GM19099 (cell line): Measurements from ENCODE around the gene CACNA1B.

Source experiments
- POLR2A ChIP-seq: IDR thresholded peaks from 3 replicates; pipeline ENCODE4 v1.6.1; 2011; ENCODE audit warnings: low read depth; ENCODE audit not compliant: insufficient read length; ENCODE audit errors: extremely low read depth

Gene CACNA1B

DNA sequence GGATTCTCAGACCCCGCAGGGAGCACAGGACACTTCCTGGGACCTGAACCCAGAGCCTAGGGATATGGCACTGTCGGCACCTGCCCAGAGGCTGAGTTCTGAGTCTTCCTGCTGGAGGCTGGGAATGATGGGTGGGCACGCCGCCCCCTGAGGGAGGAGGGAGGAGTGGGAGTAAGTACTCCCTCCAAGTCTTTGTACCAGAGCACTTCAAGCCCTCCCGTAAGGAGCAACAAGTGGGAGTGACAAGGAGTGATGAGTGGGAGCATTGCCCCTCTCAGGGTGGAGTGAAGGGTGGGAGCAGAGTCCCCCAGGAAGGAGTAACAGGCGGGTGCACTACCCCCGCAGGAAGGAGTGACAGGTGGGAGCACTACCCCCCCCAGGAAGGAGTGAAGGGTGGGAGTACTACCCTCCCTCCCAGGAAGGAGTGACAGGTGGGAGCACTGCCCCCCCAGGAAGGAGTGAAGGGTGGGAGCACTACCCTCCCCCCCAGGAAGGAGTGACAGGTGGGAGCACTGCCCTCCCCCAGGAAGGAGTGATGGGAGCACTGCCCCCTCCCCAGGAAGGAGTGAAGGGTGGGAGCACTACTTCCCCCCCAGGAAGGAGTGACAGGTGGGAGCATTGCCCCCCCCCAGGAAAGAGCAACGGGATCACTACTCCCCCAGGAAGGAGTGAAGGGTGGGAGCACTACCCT is 100.1 kb downstream of the CACNA1B start:
- no peak for TF ChIP-seq POLR2A

DNA sequence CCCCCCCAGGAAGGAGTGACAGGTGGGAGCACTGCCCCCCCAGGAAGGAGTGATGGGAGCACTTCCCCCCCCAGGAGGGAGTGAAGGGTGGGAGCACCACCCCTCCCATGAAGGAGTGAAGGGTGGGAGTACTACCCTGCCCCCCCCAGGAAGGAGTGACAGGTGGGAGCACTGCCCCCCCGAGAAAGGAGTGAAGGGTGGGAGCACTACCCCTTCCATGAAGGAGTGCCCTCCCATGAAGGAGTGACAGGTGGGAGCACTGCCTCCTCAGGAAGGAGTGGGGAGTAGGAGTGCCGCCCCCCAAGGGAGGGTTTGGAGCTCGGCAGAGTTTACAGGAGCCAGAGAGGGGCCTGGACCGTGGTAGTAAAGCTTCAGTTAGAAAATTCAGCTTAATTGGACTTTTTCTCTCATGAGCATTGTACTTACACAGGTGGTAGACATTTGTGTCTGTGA is 100.7 kb downstream of the CACNA1B start:
- no peak for TF ChIP-seq POLR2A

DNA sequence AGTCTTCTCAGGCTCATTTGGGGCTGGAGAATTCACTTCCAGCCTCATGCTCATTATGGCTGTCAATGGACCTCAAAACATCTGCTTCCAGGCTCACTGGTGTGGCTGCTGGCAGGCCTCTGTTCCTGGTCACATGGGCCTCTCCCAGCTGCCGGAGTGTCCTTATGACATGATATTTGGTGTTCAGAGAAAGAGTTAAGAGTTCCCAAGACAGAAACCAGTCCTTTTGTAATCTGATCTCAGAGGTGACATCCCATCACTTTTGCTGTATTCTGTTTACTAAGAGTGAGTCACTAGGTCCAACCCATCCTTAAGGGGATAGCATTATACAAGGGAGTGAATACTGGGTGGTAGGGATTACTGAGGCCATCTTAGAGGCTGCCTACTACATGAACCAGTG is 104.6 kb downstream of the CACNA1B start:
- TF ChIP-seq POLR2A: no peak

DNA sequence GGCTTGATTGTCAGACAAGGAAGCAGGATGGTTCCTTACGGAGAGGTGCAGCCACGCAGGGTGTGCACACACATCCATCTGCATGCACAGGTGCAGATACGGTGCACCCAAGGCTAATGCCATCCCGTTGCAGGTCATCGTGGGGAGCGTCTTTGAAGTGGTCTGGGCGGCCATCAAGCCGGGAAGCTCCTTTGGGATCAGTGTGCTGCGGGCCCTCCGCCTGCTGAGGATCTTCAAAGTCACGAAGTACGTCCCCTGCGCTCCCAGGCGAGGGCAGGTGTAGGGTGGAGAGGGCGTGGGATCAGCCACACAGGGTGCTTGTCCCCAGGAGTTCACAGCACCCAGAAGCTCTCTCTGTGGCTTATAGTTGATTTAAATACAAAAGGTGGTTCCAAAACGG is 106.4 kb downstream of the CACNA1B start:
- no peak for TF ChIP-seq POLR2A

DNA sequence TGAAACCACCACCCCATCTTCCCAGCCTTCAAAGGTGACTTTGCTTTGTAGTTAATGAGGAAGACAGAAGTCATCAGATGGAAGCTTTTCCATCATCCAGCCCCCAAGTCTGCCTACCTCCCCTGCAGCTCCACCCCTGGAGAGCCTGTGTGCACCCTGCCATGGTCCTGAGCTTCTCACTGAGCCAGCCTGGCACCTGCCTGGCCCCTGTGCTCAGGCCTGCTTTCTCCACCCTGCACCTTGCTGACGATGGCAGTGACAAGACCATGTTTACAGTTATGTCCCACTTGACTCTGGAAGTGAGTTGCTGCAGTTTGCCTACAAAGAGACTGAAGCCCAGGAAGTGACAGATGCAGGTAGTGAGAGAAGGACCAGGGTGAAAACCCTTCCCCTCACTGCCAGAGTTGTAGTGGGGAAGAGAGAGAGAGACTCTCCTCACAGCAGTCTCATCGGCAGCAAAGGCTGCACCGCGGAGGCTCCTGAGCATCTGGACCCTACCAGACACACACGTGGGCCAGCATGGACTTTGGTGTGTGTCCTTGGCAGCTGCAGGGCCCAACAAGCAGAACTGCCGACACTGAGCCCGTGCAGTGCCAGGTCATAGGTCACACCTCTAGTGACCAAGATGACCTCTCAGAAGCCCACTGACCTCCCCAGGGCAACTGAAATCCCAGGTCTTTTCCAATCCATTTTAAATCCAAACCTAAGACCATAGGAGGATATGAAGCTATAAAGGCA is 107.1 kb downstream of the CACNA1B start:
- no peak for TF ChIP-seq POLR2A

DNA sequence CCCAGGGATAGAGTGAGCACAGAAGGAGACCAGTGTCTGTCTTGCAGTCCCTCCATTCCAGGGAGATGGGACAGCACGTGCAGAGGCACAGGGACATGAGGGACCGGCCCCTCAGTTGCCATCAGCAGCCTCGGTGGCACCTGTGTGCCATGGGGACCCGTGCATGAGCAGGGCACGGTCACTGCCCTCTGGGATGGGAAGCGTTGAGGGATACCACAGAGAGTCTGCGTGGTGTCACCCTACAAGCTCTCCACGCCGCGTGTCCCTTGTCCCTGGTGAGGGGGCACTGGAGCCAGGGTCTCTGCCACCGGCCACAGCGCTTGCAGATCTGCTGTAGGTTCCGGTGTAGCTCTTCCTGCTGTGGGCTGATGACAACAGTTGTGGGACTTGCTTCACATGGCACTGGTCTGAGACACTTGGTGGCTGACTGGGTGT is 108.1 kb downstream of the CACNA1B start:
- TF ChIP-seq POLR2A: no peak

DNA sequence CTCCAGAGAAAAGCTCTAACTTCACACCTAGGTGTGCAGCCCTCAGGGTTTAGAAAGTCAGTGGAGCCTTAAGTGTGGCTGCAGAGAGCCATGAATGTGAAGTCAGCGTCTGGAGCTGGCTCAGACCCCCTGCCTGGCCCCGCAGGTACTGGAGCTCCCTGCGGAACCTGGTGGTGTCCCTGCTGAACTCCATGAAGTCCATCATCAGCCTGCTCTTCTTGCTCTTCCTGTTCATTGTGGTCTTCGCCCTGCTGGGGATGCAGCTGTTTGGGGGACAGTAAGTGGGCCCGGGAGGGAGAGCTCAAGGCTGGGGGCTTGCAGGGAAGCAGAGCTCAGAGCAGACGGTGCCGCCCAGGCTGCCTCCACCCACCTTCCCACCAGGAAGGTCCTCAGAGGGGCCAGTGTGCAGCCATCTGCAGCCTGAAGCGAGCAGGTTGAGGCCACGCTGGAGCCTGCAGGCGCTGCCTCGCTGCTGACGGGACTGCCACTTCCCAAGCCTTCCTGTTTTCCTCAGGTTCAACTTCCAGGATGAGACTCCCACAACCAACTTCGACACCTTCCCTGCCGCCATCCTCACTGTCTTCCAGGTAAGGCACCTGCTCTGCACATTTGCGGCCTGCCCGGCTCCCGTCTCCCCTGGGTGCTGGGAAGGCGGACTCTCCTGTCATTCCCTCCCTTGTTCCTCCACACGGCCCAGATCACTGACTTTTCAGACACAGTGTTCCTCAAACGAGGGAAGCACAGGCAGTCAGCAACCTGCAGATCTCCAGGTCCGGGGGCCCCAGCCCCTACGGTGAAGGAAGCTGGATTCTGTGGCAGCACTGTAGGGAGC is 108.9 kb downstream of the CACNA1B start:
- no peak for TF ChIP-seq POLR2A

DNA sequence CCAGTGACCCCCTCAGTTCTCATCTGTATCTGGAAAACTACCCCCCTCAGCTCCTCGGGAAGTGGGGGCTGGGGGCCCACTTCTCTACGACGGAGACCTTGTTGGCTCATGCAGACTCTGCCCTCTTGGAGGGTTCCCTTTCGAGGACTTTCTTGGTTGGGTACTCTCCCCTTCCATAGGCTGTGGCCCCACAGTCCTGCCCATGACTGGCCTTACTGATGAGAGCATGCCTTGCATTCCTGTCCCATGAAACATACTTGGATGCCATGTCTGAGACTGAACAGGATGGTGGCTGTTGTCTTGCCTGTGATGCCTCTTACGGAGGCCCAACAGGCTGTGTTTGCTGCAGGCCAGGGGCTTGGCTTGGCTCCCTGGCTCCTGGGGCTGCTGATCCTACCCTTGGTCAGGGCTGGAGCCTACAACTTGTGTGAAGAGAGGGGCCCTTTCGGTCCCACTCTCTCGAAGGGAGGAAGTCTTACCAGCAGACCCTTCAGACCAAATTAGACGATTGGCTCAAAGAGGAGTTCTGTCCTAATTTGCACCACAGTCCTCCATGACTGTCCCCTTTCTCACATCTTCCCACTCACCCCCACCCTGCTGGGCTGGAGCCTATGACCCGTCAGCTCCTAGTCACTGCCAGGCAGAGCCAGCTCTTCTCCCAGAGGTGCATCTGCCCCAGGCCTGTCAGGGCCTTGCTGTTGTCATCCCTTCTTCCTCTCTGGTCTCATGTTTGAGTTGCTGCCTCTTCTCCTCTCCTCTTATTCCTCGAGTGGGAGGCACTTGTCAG is 109.9 kb downstream of the CACNA1B start:
- TF ChIP-seq POLR2A: no peak

DNA sequence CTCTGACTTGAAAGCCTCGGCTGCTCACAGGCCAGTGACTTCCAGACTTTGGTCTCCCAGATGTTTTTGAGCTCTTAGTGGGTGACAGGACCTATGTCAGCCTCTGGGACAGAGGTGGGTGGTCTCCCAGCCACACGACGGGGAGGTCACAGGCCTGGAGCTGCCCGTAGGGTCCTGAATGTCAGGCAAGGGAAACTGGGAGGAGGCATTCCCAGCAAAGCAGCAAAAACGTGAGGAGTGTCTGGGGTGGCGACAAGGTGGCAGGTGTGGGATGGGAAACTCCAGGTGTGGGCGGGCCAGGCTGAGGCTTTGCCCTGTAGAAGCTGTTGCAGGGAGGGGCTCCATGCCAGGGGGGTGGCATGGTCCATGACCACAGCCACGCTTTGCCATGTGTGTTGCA is 110.5 kb downstream of the CACNA1B start:
- TF ChIP-seq POLR2A: no peak

DNA sequence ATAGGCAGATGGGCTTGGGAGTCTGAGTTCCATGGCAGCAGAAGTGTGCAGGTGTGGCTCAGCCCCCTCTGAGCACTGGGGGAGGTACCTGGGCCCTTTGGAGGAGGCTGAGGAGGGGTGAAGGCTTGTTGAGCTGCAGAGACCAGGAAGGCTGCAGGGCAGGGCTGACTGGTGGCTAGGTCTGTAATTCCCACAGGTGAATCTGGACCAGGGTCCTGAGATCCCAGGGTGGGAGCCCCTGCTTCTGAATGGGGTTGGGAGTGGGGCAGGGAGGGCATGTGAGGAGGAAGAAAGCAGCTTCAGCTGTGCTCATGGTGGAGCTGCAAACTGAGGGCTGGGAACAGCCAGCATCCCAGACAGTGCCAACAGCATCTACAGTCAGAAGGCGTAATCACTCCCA is 111.1 kb downstream of the CACNA1B start:
- no peak for TF ChIP-seq POLR2A

DNA sequence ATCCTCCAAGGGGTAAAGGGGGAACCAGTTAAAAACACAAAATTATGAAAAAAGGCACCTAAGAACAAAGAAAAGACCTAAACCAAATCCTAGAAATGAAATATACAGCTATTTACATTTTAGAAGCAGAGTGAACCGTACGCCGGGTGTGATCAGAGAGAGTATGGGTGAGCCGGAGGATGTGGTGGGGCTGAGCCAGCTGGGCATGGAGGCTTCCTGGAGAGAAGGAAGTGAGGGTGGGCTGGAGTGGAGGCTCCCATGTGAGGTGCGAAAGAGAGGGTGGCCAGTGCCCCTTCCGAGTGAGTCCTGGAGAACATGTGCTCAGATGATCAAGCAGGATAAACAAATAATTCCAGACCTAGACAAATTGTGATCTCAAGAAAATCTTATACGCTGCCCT is 111.6 kb downstream of the CACNA1B start:
- no peak for TF ChIP-seq POLR2A

DNA sequence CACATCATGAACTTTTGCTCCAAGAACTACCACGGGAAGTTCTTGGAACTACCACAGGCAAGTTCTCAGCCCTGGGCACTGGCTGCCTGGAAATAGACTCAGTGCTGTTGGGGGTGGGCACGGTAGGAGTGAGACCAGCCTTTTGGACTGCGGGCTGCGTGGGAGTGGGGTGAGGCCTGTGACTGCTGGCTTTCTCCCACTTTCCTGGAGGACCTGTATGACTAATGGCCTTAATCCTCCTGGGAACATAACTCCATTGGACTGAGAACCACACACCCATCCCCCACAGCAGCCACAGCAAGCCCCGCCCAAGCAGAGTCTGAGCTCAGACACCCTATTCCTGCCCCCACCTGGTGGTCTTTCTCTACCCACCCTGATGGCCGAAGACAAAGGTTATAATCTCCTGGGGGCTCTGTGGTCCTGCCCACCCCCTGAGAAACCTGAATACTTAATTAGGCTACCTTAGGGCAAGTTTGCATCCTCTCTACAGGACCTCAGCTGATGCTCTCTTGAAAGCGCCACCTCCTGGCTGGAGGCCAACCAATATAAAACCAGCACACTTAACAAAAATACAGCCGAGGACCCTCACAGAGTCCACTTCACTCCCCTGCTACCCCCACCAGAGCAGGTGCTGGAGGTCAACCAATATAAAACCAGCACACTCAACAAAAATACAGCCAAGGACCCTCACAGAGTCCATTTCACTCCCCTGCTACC is 112.6 kb downstream of the CACNA1B start:
- no peak for TF ChIP-seq POLR2A

DNA sequence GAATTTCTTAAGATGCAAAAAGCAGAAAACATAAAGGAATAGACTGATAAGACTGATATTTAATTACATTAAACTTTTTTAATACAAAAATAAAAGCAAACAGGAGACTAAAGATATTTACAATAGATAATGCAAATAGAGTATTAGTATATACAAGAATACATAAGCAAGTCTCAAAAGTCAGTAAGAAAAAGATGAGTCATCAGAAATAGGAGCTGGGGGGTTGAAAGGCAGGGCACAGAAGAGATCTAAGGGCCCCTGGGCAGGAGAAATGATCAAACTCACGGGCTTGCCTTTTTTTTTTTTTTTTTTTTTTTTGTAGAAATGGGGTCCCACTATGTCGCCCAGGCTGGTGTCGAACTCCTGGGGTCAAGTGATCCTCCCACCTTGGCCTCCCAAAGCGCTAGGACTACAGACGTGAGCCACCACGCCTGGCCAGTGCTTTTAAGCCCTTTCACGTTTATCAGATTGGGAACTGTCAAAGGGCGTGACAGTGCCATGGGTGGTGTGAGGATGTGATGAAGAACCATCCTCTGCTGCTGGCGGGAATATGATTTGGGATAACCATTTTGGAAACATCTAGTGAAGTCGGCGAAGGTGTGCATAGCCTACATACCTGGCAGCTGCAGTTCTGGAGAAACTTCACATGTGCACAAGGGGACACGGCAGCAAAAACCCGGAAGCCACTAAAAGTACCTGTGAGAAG is 126.1 kb downstream of the CACNA1B start:
- no peak for TF ChIP-seq POLR2A
